CD8-positive, alpha-beta memory T cell (primary cell): ENCODE measurements around the gene NANOS2. TPM values are rescaled to one million over a fixed set of nuclear protein-coding genes. Genes with fewer than 3 reads are reported as not detected.

Source experiments
- CTCF ChIA-PET: fragments of 350-600 bp; sonication (Branson Sonifier 250); formaldehyde crosslinking; loops from one replicate; lab custom pipeline; 2021; ENCODE audit warnings: antibody characterized with exemption; lab: Charles Lee
- POLR2A ChIA-PET: fragments of 350-600 bp; sonication (Branson Sonifier 250); formaldehyde crosslinking; loops from one replicate; lab custom pipeline; 2021; ENCODE audit warnings: antibody characterized with exemption; lab: Charles Lee
- DNase-seq, 5 donors: peaks; one replicate each; pipeline versions ENCODE4 v3.0.0 to v3.0.0-alpha.2; 2020 to 2022; ENCODE audit warnings: mixed read lengths in 1 of 5
- H3K27ac ChIP-seq: one replicate; pipeline ENCODE4 v1.7.0; 2013; ENCODE audit warnings: low read depth, mild to moderate bottlenecking, low read length, moderate library complexity
- H3K27me3 ChIP-seq: 2 replicates; pipeline ENCODE4 v1.7.0; 2013; ENCODE audit warnings: low read length, mild to moderate bottlenecking; ENCODE audit not compliant: insufficient read depth, poor library complexity, severe bottlenecking
- H3K36me3 ChIP-seq: 2 replicates; pipeline ENCODE4 v1.7.0; 2013; ENCODE audit warnings: mild to moderate bottlenecking, low read length, moderate library complexity; ENCODE audit not compliant: insufficient read depth
- H3K4me1 ChIP-seq: 2 replicates; pipeline ENCODE4 v1.7.0; 2013; ENCODE audit warnings: mild to moderate bottlenecking, low read length, moderate library complexity; ENCODE audit not compliant: insufficient read depth
- H3K4me3 ChIP-seq: 2 replicates; pipeline ENCODE4 v1.7.0; 2013; ENCODE audit warnings: mild to moderate bottlenecking, low read length
- H3K9me3 ChIP-seq: 2 replicates; pipeline ENCODE4 v1.7.0; 2013; ENCODE audit warnings: mild to moderate bottlenecking, low read length
- H3K27ac Mint-ChIP-seq, 8 donors: one replicate each; pipeline ENCODE4 v1.8.0; 2020 to 2021; ENCODE audit warnings: mixed read lengths in 8 of 8, mild to moderate bottlenecking in 6 of 8, inconsistent platforms in 3 of 8, moderate library complexity in 3 of 8
- H3K27me3 Mint-ChIP-seq, 2 donors: one replicate each; pipeline ENCODE4 v1.8.0; 2020 to 2021; ENCODE audit warnings: mixed read lengths in 2 of 2, mild to moderate bottlenecking in 1 of 2, moderate library complexity in 1 of 2
- H3K36me3 Mint-ChIP-seq, 3 donors: one replicate each; pipeline ENCODE4 v1.8.0; 2020 to 2021; ENCODE audit warnings: mixed read lengths in 3 of 3, inconsistent platforms in 1 of 3, mild to moderate bottlenecking in 1 of 3
- H3K4me1 Mint-ChIP-seq, 3 donors: one replicate each; pipeline ENCODE4 v1.8.0; 2020 to 2021; ENCODE audit warnings: mixed read lengths in 3 of 3, inconsistent platforms in 1 of 3, mild to moderate bottlenecking in 1 of 3
- H3K4me3 Mint-ChIP-seq, 7 donors: one replicate each; pipeline ENCODE4 v1.8.0; 2020 to 2021; ENCODE audit warnings: mixed read lengths in 7 of 7, mild to moderate bottlenecking in 6 of 7, moderate library complexity in 4 of 7, inconsistent platforms in 2 of 7
- H3K9me3 Mint-ChIP-seq, 5 donors: one replicate each; pipeline ENCODE4 v1.8.0; 2020 to 2022; ENCODE audit warnings: mixed read lengths in 5 of 5, mild to moderate bottlenecking in 3 of 5, moderate library complexity in 2 of 5, inconsistent platforms in 1 of 5
- polyA plus RNA-seq: library from polyadenylated mRNA; unstranded; fragments of 300-500 nt; fragmentation: Illumina TruSeq; gene quantifications from one replicate; pipeline ENCODE4 v1.2.3, GENCODE V29; 2021
- total RNA-seq, 2 experiments: library from RNA; stranded (reverse); gene quantifications; one replicate each; pipeline ENCODE4 v1.2.3, GENCODE V29; 2021

The NANOS2 gene
- total and polyA plus RNA-seq, 3 experiments from 2014 or later, result not detected

- Mint-ChIP-seq H3K4me1 (peaks cover 4 to 13% (median 9%) of the 10 kb centered on the region in 3 donors), H3K9me3 (peaks cover 0 to 4% (median 2%) of the 10 kb centered on the region in 5 donors), H3K36me3 (peaks cover 0 to 9% (median 5%) of the 10 kb centered on the region in 3 donors), H3K27me3 (peaks cover 45 to 54% of the 10 kb centered on the region in 2 donors), H3K4me3 (no peak overlapping the region), H3K27ac (peak overlapping the region in 1 of 8 donors; percentile 7)
- no peak for DNase-seq
- H3K9me3 ChIP-seq, result no peaks in the 10 kb centered on the region
- POLR2A ChIA-PET, result no interaction called here
- peaks cover 13% of the 10 kb centered on the region for H3K4me1 ChIP-seq
- CTCF ChIA-PET, result no interaction called here
- no peak overlapping the region for H3K4me3 ChIP-seq
- H3K27me3 ChIP-seq, result peaks cover 19% of the 10 kb centered on the region
- H3K27ac ChIP-seq, result no peak overlapping the region
- no peaks in the 10 kb centered on the region for H3K36me3 ChIP-seq
These were observed 39.6 kb upstream of the NANOS2 start for GRCh38 chr19:45954156-45954555.

- peaks cover 0 to 4% (median 2%) of the 10 kb centered on the region in 5 donors for H3K9me3 Mint-ChIP-seq
- H3K9me3 ChIP-seq, result no peaks in the 10 kb centered on the region
- H3K4me3 ChIP-seq, result no peak overlapping the region
- DNase-seq, result no peak
- CTCF ChIA-PET, result no interaction called here
- peaks cover 13% of the 10 kb centered on the region for H3K4me1 ChIP-seq
- H3K27ac ChIP-seq, result no peak overlapping the region
- peaks cover 4 to 13% (median 9%) of the 10 kb centered on the region in 3 donors for H3K4me1 Mint-ChIP-seq
- POLR2A ChIA-PET, result no interaction called here
- peaks cover 44 to 57% of the 10 kb centered on the region in 2 donors for H3K27me3 Mint-ChIP-seq
- H3K27me3 ChIP-seq, result peaks cover 14% of the 10 kb centered on the region
- H3K36me3 Mint-ChIP-seq, result peaks cover 0 to 9% (median 5%) of the 10 kb centered on the region in 3 donors
- no peak overlapping the region for H3K4me3 Mint-ChIP-seq
- no peaks in the 10 kb centered on the region for H3K36me3 ChIP-seq
- H3K27ac Mint-ChIP-seq, result peak overlapping the region in 1 of 8 donors; percentile 7
These were observed 39.1 kb upstream of the NANOS2 start for GRCh38 chr19:45953676-45954075.

DNA sequence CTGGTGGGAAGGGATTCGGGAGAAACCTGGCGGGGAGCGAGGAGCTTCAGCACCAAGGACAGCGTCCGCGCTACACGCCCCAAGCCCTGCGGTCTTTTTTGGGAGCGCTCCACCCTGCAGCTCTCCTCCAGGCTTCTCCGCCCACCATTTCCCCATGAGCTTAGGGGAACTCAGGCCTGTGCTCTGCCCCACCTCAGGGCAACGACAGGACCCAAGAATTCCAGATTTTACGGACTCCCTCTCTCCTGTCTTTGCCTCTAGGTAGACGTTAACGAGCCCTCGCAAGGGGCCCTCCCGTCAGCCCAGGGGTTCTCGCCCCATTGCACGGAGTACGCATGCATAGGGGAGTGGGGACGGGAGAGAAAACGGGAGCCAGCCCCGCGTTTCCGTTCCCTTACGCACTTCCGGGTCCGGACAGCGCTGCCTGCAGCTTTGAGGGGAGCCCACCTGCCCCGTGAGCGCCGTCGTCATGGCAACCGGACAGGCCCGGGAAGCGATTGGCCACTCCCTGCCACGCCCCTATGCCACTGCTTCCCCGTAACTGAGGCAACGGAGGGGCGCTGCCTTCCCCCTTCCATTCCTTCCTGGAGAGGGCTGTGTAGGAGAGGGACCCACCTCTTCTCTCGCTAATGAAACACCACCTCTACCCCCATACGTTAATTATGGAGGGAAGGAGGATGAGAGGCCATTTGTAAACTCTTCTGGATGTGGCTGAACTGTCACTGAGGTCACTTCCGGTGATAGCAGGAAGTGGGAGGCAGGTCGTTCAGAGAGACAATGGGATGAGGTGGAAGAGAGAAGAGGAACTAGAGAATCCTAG is 38.3 kb upstream of the NANOS2 start:
- POLR2A ChIA-PET, result no interaction called here
- Histone ChIP-seq H3K27me3 (peaks cover 14% of the 10 kb centered on the region), H3K36me3 (no peaks in the 10 kb centered on the region), H3K9me3 (no peaks in the 10 kb centered on the region), H3K4me1 (peaks cover 13% of the 10 kb centered on the region), H3K27ac (no peak overlapping the region), H3K4me3 (peak overlapping the region; percentile 53)
- CTCF ChIA-PET, result interaction anchor here (1.2 kb wide), 1 partner anchor 9 kb away, joined by 3 read pairs; no protein-coding TSS in a partner anchor
- DNase-seq, result peak; percentile 5 to 56 (median 31)
- Mint-ChIP-seq H3K27ac (no peak overlapping the region), H3K9me3 (peaks cover 0 to 4% (median 2%) of the 10 kb centered on the region in 5 donors), H3K36me3 (peaks cover 0 to 9% (median 1%) of the 10 kb centered on the region in 3 donors), H3K4me3 (peak overlapping the region in 6 of 7 donors; percentile 60 to 76 (median 62)), H3K4me1 (peaks cover 4 to 13% (median 9%) of the 10 kb centered on the region in 3 donors), H3K27me3 (peaks cover 39 to 52% of the 10 kb centered on the region in 2 donors)

GRCh38 chr19:45952341-45952685 is 37.7 kb upstream of the NANOS2 start:
- ChIA-PET POLR2A (no interaction called here), CTCF (interaction anchor here (1.2 kb wide), 1 partner anchor 8 kb away, joined by 3 read pairs; no protein-coding TSS in a partner anchor)
- H3K27me3 ChIP-seq, result peaks cover 14% of the 10 kb centered on the region
- no peaks in the 10 kb centered on the region for H3K9me3 ChIP-seq
- H3K4me3 ChIP-seq, result no peak overlapping the region
- Mint-ChIP-seq H3K9me3 (peaks cover 0 to 4% (median 2%) of the 10 kb centered on the region in 5 donors), H3K36me3 (peaks cover 0 to 9% (median 1%) of the 10 kb centered on the region in 3 donors), H3K27ac (no peak overlapping the region), H3K4me1 (peaks cover 4 to 13% (median 9%) of the 10 kb centered on the region in 3 donors), H3K4me3 (peak overlapping the region in 5 of 7 donors; percentile 6 to 60 (median 17)), H3K27me3 (peaks cover 39 to 50% of the 10 kb centered on the region in 2 donors)
- H3K27ac ChIP-seq, result no peak overlapping the region
- no peak for DNase-seq
- peaks cover 13% of the 10 kb centered on the region for H3K4me1 ChIP-seq
- H3K36me3 ChIP-seq, result no peaks in the 10 kb centered on the region

DNA sequence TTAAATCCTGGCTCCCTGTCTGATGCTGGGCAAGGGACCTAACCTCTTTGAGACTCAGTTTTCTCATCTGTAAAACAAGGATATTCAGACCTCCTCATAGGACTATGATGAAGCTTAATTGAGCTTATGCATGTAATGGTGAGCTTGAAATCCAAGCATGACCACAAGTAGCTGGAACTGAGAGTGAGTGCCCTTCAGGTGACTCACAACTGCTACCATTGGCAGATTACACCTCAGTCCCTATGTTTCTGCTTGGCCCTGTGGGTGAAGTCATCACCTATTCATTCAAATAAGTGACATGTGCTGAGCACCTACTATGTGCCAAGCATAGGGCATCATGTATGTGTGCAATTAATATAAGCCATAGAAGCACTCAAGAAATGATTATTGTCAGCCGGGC is 33.3 kb upstream of the NANOS2 start:
- peaks cover 29 to 38% of the 10 kb centered on the region in 2 donors for H3K27me3 Mint-ChIP-seq
- H3K4me3 Mint-ChIP-seq, result no peak overlapping the region
- Histone ChIP-seq H3K36me3 (no peaks in the 10 kb centered on the region), H3K27ac (no peak overlapping the region), H3K9me3 (no peaks in the 10 kb centered on the region), H3K27me3 (peaks cover 9% of the 10 kb centered on the region), H3K4me1 (peaks cover 8% of the 10 kb centered on the region), H3K4me3 (no peak overlapping the region)
- peaks cover 0 to 4% (median 2%) of the 10 kb centered on the region in 5 donors for H3K9me3 Mint-ChIP-seq
- POLR2A ChIA-PET, result no interaction called here
- peaks cover 0 to 9% (median 5%) of the 10 kb centered on the region in 3 donors for H3K4me1 Mint-ChIP-seq
- CTCF ChIA-PET, result no interaction called here
- H3K27ac Mint-ChIP-seq, result peak overlapping the region in 1 of 8 donors; percentile 63
- H3K36me3 Mint-ChIP-seq, result no peaks in the 10 kb centered on the region
- no peak for DNase-seq

DNA sequence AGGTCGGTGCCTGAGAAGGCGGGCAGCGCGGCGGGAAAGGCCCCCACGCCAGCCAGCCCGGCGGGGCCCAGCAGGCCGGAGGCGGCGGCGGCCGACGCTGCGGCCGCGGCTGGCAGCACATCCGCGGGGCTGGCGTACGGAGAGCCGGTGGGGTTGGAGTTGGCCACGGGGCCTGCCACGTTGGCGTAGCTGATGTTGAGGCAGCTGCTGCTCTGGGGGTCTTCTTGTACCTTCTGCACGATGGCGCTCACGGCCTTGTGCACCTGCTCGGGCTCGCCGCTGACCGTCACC is 25.9 kb upstream of the NANOS2 start:
- H3K4me3 Mint-ChIP-seq, result no peak overlapping the region
- H3K4me1 Mint-ChIP-seq, result no peaks in the 10 kb centered on the region
- no peak overlapping the region for H3K27ac ChIP-seq
- H3K27ac Mint-ChIP-seq, result no peak overlapping the region
- peaks cover 39 to 59% of the 10 kb centered on the region in 2 donors for H3K27me3 Mint-ChIP-seq
- no peaks in the 10 kb centered on the region for H3K4me1 ChIP-seq
- no peak for DNase-seq
- CTCF ChIA-PET, result no interaction called here
- peaks cover 0 to 7% (median 0%) of the 10 kb centered on the region in 3 donors for H3K36me3 Mint-ChIP-seq
- H3K4me3 ChIP-seq, result no peak overlapping the region
- H3K36me3 ChIP-seq, result no peaks in the 10 kb centered on the region
- H3K9me3 ChIP-seq, result no peaks in the 10 kb centered on the region
- H3K9me3 Mint-ChIP-seq, result peaks cover 0 to 2% (median 0%) of the 10 kb centered on the region in 5 donors
- H3K27me3 ChIP-seq, result peaks cover 5% of the 10 kb centered on the region
- POLR2A ChIA-PET, result no interaction called here

DNA sequence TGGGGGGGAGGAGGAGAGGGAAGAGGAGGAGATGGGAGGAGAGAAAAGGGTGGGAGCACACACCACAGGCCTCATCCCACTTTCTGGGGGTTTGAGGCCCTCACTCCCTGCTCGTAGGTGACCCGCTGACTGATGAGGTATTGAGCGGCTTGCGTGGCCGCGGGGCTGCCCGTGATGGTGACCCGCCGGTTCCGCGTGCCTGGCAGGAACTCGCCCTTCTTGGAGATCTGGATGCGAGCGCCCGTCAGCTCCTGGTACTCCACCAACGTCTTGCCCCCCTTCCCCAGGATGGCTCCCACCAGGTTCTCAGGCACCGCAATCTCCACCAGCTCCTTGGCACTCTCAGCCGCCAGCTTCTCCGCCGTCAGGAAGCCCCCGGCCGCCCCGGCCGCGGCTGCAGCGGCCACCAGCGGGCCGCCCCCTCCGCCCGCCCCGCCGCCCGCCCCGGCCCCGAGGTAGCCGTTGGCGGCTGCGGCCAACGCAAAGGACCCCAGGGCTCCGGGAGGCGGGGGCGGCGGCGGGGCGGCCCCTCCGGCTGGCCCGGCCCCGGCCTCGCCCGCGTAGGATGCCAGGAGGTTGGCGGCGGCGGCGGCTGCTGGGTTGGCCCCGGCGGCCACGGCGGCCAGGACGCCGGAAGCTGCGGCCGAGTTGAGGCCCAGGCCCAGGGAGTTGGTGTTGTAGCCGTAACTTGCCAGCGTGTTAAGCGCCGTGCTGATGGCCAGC is 25.4 kb upstream of the NANOS2 start:
- Histone ChIP-seq H3K4me1 (no peaks in the 10 kb centered on the region), H3K9me3 (no peaks in the 10 kb centered on the region), H3K27ac (no peak overlapping the region), H3K4me3 (no peak overlapping the region), H3K36me3 (no peaks in the 10 kb centered on the region), H3K27me3 (peaks cover 9% of the 10 kb centered on the region)
- H3K4me3 Mint-ChIP-seq, result no peak overlapping the region
- ChIA-PET POLR2A (no interaction called here), CTCF (no interaction called here)
- H3K27ac Mint-ChIP-seq, result no peak overlapping the region
- peaks cover 38 to 64% of the 10 kb centered on the region in 2 donors for H3K27me3 Mint-ChIP-seq
- no peaks in the 10 kb centered on the region for H3K4me1 Mint-ChIP-seq
- peaks cover 0 to 2% (median 0%) of the 10 kb centered on the region in 5 donors for H3K9me3 Mint-ChIP-seq
- no peak for DNase-seq
- H3K36me3 Mint-ChIP-seq, result peaks cover 0 to 7% (median 0%) of the 10 kb centered on the region in 3 donors
